Erythroblast (primary cell): ENCODE data around the gene MCF2L2.

ENCODE experiments used
- GATA1 ChIP-seq: IDR thresholded peaks from 2 replicates; pipeline ENCODE4 v1.6.1; 2011; ENCODE audit warnings: low read depth, mild to moderate bottlenecking, control low read depth, low read length, moderate library complexity
- POLR2A ChIP-seq: IDR thresholded peaks from 2 replicates; pipeline ENCODE4 v1.6.1; 2011; ENCODE audit warnings: mild to moderate bottlenecking, low read length

- no peak for TF ChIP-seq POLR2A
- TF ChIP-seq GATA1: no peak
Measured at GRCh38 chr3:183151821-183152351, 276.5 kb downstream of the MCF2L2 start.
